OCI-LY7 (cell line): ENCODE data around the gene GARRE1.

Source experiments
- EZH2phosphoT487 ChIP-seq: fragments of 200-600 bp; sonication (generic); IDR thresholded peaks from 2 replicates; pipeline ENCODE4 v1.6.1; 2018; ENCODE audit warnings: low read depth, borderline replicate concordance, mild to moderate bottlenecking, mixed run types, antibody characterized with exemption, low read length, moderate library complexity, mixed read lengths
- TF ChIP-seq, protein P1 (sequence below): fragments of 200-600 bp; sonication (generic); conservative IDR thresholded peaks from 2 replicates; pipeline ENCODE4 v1.5.1; 2014; ENCODE audit warnings: mild to moderate bottlenecking, antibody characterized with exemption, low read length, moderate library complexity, mixed read lengths

DNA sequence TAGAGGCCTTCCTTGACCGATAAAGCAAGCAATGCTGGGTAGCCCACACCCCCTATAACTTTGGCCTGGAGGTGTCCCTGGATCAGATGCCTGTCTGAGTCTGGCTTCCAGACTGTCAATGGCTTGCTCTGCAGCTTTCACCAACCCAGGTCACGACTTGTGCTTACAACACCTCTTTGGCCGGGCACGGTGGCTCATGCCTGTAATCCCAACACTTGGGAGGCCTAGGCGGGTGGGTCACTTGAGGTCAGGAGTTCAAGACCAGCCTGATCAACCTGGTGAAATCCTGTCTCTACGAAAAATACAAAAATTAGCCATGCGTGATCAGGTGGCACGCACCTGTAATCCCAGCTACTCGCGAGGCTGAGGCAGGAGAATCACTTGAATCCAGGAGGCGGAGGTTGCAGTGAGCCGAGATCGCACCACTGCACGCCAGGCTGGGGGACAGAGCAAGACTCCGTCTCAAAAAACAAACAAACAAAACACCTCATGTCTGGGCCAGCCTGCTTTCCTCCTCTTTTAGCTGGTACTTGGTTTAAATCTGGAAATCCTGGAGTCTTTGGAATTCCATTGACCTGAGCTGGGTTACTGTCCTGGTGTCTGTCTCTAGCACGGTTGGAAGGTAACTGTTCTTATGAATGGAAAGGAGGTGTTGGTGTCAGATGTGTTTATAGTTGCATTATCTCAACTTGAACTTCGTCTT is 10.3 kb upstream of the GARRE1 start:
- TF ChIP-seq, protein P1, sequence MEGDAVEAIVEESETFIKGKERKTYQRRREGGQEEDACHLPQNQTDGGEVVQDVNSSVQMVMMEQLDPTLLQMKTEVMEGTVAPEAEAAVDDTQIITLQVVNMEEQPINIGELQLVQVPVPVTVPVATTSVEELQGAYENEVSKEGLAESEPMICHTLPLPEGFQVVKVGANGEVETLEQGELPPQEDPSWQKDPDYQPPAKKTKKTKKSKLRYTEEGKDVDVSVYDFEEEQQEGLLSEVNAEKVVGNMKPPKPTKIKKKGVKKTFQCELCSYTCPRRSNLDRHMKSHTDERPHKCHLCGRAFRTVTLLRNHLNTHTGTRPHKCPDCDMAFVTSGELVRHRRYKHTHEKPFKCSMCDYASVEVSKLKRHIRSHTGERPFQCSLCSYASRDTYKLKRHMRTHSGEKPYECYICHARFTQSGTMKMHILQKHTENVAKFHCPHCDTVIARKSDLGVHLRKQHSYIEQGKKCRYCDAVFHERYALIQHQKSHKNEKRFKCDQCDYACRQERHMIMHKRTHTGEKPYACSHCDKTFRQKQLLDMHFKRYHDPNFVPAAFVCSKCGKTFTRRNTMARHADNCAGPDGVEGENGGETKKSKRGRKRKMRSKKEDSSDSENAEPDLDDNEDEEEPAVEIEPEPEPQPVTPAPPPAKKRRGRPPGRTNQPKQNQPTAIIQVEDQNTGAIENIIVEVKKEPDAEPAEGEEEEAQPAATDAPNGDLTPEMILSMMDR: no peak
- TF ChIP-seq EZH2phosphoT487: no peak
